Endodermal cell (in vitro differentiated cells): ENCODE measurements around the gene NBL1. TPM values are rescaled to one million over a fixed set of nuclear protein-coding genes. Genes with fewer than 3 reads are reported as not detected.

Experiments
- DNase-seq: peaks from one replicate; pipeline ENCODE4 v3.0.0-alpha.2; 2017
- H3K27ac ChIP-seq: 2 replicates; pipeline ENCODE4 v1.5.1; 2013; ENCODE audit warnings: mild to moderate bottlenecking, low read depth, low read length, moderate library complexity
- H3K27me3 ChIP-seq: 2 replicates; pipeline ENCODE4 v1.6.1; 2013; ENCODE audit warnings: mild to moderate bottlenecking, low read length, moderate library complexity; ENCODE audit not compliant: insufficient read depth, control insufficient read depth, poor library complexity, severe bottlenecking
- H3K36me3 ChIP-seq: 2 replicates; pipeline ENCODE4 v1.7.0; 2013; ENCODE audit warnings: mild to moderate bottlenecking, low read length, moderate library complexity; ENCODE audit not compliant: control insufficient read depth, insufficient read depth
- H3K4me1 ChIP-seq: one replicate; pipeline ENCODE4 v1.7.0; 2013; ENCODE audit warnings: low read length; ENCODE audit not compliant: control insufficient read depth, insufficient read depth
- H3K4me3 ChIP-seq: 2 replicates; pipeline ENCODE4 v1.5.1; 2013; ENCODE audit warnings: mild to moderate bottlenecking, low read length, moderate library complexity
- H3K9ac ChIP-seq: 2 replicates; pipeline ENCODE4 v1.6.1; 2013; ENCODE audit warnings: mild to moderate bottlenecking, low read length, moderate library complexity; ENCODE audit not compliant: poor library complexity, severe bottlenecking; ENCODE audit errors: extremely low read depth
- H3K9me3 ChIP-seq: 2 replicates; pipeline ENCODE4 v1.6.1; 2013; ENCODE audit warnings: mild to moderate bottlenecking, low read length, moderate library complexity; ENCODE audit not compliant: control insufficient read depth
- H3K27ac Mint-ChIP-seq: 2 replicates; pipeline ENCODE4 v1.8.0; 2020; ENCODE audit warnings: mixed read lengths
- H3K27me3 Mint-ChIP-seq: 2 replicates; pipeline ENCODE4 v1.8.0; 2021; ENCODE audit warnings: mild to moderate bottlenecking, mixed read lengths; ENCODE audit not compliant: insufficient read depth
- H3K36me3 Mint-ChIP-seq: 2 replicates; pipeline ENCODE4 v1.8.0; 2020; ENCODE audit warnings: low read depth, mixed read lengths
- H3K4me1 Mint-ChIP-seq: 2 replicates; pipeline ENCODE4 v1.8.0; 2020; ENCODE audit warnings: mixed read lengths
- H3K4me3 Mint-ChIP-seq: 2 replicates; pipeline ENCODE4 v1.8.0; 2020; ENCODE audit warnings: mild to moderate bottlenecking, moderate library complexity, mixed read lengths
- H3K9me3 Mint-ChIP-seq: 2 replicates; pipeline ENCODE4 v1.8.0; 2020; ENCODE audit warnings: mild to moderate bottlenecking, mixed read lengths
- CTCF ChIP-seq: fragments of 200-600 bp; sonication (generic); conservative IDR thresholded peaks from 2 replicates; pipeline ENCODE4 v1.5.0; 2021; ENCODE audit warnings: antibody characterized with exemption, mild to moderate bottlenecking
- WGBS, 2 experiments: methylation state at CpG; one replicate each; pipeline versions ENCODE4 v1.1.5 to v1.1.7; 2013; ENCODE audit warnings: missing lambda C conversion rate in 2 of 2, mixed read lengths in 1 of 2; ENCODE audit not compliant: insufficient coverage in 1 of 2, insufficient read length in 1 of 2; 5-methylcytosine and 5-hydroxymethylcytosine counted together
- total RNA-seq, 2 donors: library from RNA; stranded (reverse); fragmentation: NEBNext Ultra II Directional in 1 of 2; extraction: Animal tissue kit (Norgen Biotek cat#: 25700) in 1 of 2; gene quantifications; 2 replicates in 1 of 2; 3 replicates in 1 of 2; pipeline ENCODE4 v1.2.1, GENCODE V29; 2021

NBL1 gene
- total RNA-seq, 2 donors from 2014 or later, result 13.7 to 32.4 TPM

- H3K4me1 ChIP-seq, result peaks cover 4% of the 10 kb centered on the region
- no peaks in the 10 kb centered on the region for H3K27me3 ChIP-seq
- DNase-seq, result no peak
- Mint-ChIP-seq H3K9me3 (no peaks in the 10 kb centered on the region), H3K4me3 (no peak overlapping the region), H3K4me1 (peaks cover 14% of the 10 kb centered on the region), H3K27me3 (no peaks in the 10 kb centered on the region), H3K36me3 (peaks cover 7% of the 10 kb centered on the region), H3K27ac (peak overlapping the region; percentile 23)
- H3K27ac ChIP-seq, result no peak overlapping the region
- no peak for TF ChIP-seq CTCF
- H3K4me3 ChIP-seq, result no peak overlapping the region
- no peaks in the 10 kb centered on the region for H3K9me3 ChIP-seq
- 99 to 100% methylated on average over 1 to 3 of the region's 3 CpGs for WGBS, 2 experiments
- peaks cover 22% of the 10 kb centered on the region for H3K36me3 ChIP-seq
- H3K9ac ChIP-seq, result no peak overlapping the region
Measured at GRCh38 chr1:19617376-19617775, 26.7 kb upstream of the NBL1 start.

GRCh38 chr1:19618428-19618827, 25.7 kb upstream of the NBL1 start:
- TF ChIP-seq CTCF, result no peak
- Histone ChIP-seq H3K27me3 (no peaks in the 10 kb centered on the region), H3K27ac (no peak overlapping the region), H3K4me1 (peaks cover 4% of the 10 kb centered on the region), H3K36me3 (peaks cover 29% of the 10 kb centered on the region), H3K9ac (no peak overlapping the region), H3K4me3 (no peak overlapping the region), H3K9me3 (no peaks in the 10 kb centered on the region)
- 96 to 100% methylated on average over 1 to 3 of the region's 3 CpGs for WGBS, 2 experiments
- Mint-ChIP-seq H3K4me3 (no peak overlapping the region), H3K27me3 (no peaks in the 10 kb centered on the region), H3K4me1 (peaks cover 14% of the 10 kb centered on the region), H3K36me3 (peaks cover 15% of the 10 kb centered on the region), H3K9me3 (no peaks in the 10 kb centered on the region), H3K27ac (no peak overlapping the region)
- DNase-seq, result no peak

GRCh38 chr1:19619697-19620384, 24.3 kb upstream of the NBL1 start:
- no peaks in the 10 kb centered on the region for H3K9me3 Mint-ChIP-seq
- 85 to 100% methylated on average over 2 to 3 of the region's 3 CpGs for WGBS, 2 experiments
- no peaks in the 10 kb centered on the region for H3K27me3 ChIP-seq
- peaks cover 39% of the 10 kb centered on the region for H3K36me3 ChIP-seq
- H3K36me3 Mint-ChIP-seq, result peaks cover 23% of the 10 kb centered on the region
- H3K4me3 ChIP-seq, result no peak overlapping the region
- H3K4me1 ChIP-seq, result peaks cover 4% of the 10 kb centered on the region
- H3K4me1 Mint-ChIP-seq, result peaks cover 14% of the 10 kb centered on the region
- no peak overlapping the region for H3K4me3 Mint-ChIP-seq
- no peak for TF ChIP-seq CTCF
- no peak overlapping the region for H3K9ac ChIP-seq
- no peaks in the 10 kb centered on the region for H3K27me3 Mint-ChIP-seq
- H3K27ac Mint-ChIP-seq, result no peak overlapping the region
- H3K27ac ChIP-seq, result no peak overlapping the region
- no peak for DNase-seq
- H3K9me3 ChIP-seq, result no peaks in the 10 kb centered on the region
